ENCODE measurements around the gene ZNF2.
"Not testable (repeated sequence)": the region's sequence is repeated elsewhere in the genome, so short reads cannot be mapped to it uniquely, and the experiment has no call there.

The ZNF2 gene

GRCh38 chr2:95165371-95166064, at the start of gene ZNF2:
Gene ZNF2, plus strand, starts transcription at chr2:95165809. Its CDS starts 10,418 bp downstream, at chr2:95176227.
- peak; percentile 81 for DNase-seq

GRCh38 chr2:95121093-95121406, 44.6 kb upstream of the ZNF2 start:
- DNase-seq, result no peak

GRCh38 chr2:95121407-95122196, 44.0 kb upstream of the ZNF2 start, which contains the start of gene MRPS5:
Gene MRPS5, minus strand, starts transcription at chr2:95121808. Its CDS starts 17 bp downstream, at chr2:95121791.
- DNase-seq, result peak; percentile 50

GRCh38 chr2:95122197-95122551, 43.4 kb upstream of the ZNF2 start:
- DNase-seq, result no peak

- DNase-seq, result no peak
These were observed 26.9 kb upstream of the ZNF2 start for GRCh38 chr2:95138702-95139101.

GRCh38 chr2:95143838-95144237, 21.8 kb upstream of the ZNF2 start:
- DNase-seq, result no peak

GRCh38 chr2:95149397-95149984, 16.1 kb upstream of the ZNF2 start:
- DNase-seq, result no peak

- DNase-seq, result no peak
These were observed 7.2 kb upstream of the ZNF2 start for GRCh38 chr2:95158441-95158840.

- DNase-seq, result peak; percentile 14
These were observed 6.6 kb upstream of the ZNF2 start for GRCh38 chr2:95158891-95159619.

GRCh38 chr2:95159690-95160449, 5.7 kb upstream of the ZNF2 start, which contains the start of gene ZNF514:
Gene ZNF514, minus strand, starts transcription at chr2:95159848. Its CDS starts 6,595 bp downstream, at chr2:95153253.
- DNase-seq, result peak; percentile 11

- DNase-seq, result no peak
These were observed 609 bp upstream of the ZNF2 start for GRCh38 chr2:95165030-95165370.

GRCh38 chr2:95166065-95166763, 605 bp downstream of the ZNF2 start:
- DNase-seq, result no peak

GRCh38 chr2:95171902-95172301, 6.3 kb downstream of the ZNF2 start:
- no peak for DNase-seq

GRCh38 chr2:95174031-95174542, 8.5 kb downstream of the ZNF2 start:
- no peak for DNase-seq

GRCh38 chr2:95179451-95179850, 13.8 kb downstream of the ZNF2 start:
- no peak for DNase-seq

- DNase-seq, result no peak
These were observed 16.2 kb downstream of the ZNF2 start for GRCh38 chr2:95181774-95182173.

GRCh38 chr2:95185197-95185596, 19.6 kb downstream of the ZNF2 start:
- DNase-seq, result no peak

GRCh38 chr2:95185973-95186372, 20.4 kb downstream of the ZNF2 start:
- no peak for DNase-seq

- DNase-seq, result not testable (repeated sequence)
These were observed 27.3 kb downstream of the ZNF2 start for GRCh38 chr2:95192956-95193355.

GRCh38 chr2:95203911-95204310, 38.3 kb downstream of the ZNF2 start:
- DNase-seq, result no peak

GRCh38 chr2:95204396-95204795, 38.8 kb downstream of the ZNF2 start:
- DNase-seq, result no peak

- DNase-seq, result no peak
These were observed 40.5 kb downstream of the ZNF2 start for GRCh38 chr2:95206096-95206495.

Measured in GOT3 (cell line).